Measurements from ENCODE around the gene RBM34. TPM values are rescaled to one million over a fixed set of nuclear protein-coding genes. Genes with fewer than 3 reads are reported as not detected.
A peak's percentile ranks its signal among the peaks of the same experiment; 100 is the strongest.

The RBM34 gene
- total RNA-seq, 1 experiment from 2014 or later, result 45.1 TPM

DNA sequence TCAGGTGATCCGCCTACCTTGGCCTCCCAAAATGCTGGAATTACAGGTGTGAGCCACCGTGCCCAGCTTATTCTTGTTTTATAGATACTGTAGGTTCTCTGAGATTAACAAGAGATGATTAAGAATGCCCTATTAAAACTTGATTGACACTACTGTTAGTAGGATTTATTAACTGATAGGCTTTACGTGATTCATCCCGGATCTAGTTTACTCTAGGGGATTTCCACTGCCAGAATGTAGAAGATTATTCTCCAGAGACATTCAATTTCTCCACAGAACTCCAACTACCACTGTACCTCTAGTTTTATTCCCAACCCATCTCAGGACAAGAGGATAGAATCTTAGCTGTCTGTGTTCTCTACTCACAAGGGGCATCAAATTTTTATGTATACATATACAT, 26.3 kb upstream of the RBM34 start:
- no peak overlapping the region for H3K9ac ChIP-seq (ENCODE audit: low read length)
- H2AFZ ChIP-seq (ENCODE audit: low read length), result no peak overlapping the region
- H3K9me3 ChIP-seq (ENCODE audit: low read length), result no peaks in the 10 kb centered on the region
- no peaks in the 10 kb centered on the region for H3K4me1 ChIP-seq (ENCODE audit: low read length)
- H3K36me3 ChIP-seq (ENCODE audit: insufficient read depth, low read length), result peaks cover 12% of the 10 kb centered on the region; the same call in 1 of the 2 replicates
- DNase-seq, result no peak
- H3K27me3 ChIP-seq (ENCODE audit: low read length), result no peaks in the 10 kb centered on the region
- no peak overlapping the region for H3K4me3 ChIP-seq (ENCODE audit: low read length)
- no peaks in the 10 kb centered on the region for H4K20me1 ChIP-seq (ENCODE audit: insufficient read depth, low read depth, low read length)
- no peak overlapping the region for H3K27ac ChIP-seq (ENCODE audit: low read length)
- H3K4me2 ChIP-seq (ENCODE audit: low read depth, low read length, poor library complexity, severe bottlenecking), result no peak overlapping the region
- peaks cover 31% of the 10 kb centered on the region for H3K79me2 ChIP-seq (ENCODE audit: low read length)
- H3K9me2 ChIP-seq (replicated peaks; ENCODE audit: insufficient read depth, low read length), result no peaks in the 10 kb centered on the region

DNA sequence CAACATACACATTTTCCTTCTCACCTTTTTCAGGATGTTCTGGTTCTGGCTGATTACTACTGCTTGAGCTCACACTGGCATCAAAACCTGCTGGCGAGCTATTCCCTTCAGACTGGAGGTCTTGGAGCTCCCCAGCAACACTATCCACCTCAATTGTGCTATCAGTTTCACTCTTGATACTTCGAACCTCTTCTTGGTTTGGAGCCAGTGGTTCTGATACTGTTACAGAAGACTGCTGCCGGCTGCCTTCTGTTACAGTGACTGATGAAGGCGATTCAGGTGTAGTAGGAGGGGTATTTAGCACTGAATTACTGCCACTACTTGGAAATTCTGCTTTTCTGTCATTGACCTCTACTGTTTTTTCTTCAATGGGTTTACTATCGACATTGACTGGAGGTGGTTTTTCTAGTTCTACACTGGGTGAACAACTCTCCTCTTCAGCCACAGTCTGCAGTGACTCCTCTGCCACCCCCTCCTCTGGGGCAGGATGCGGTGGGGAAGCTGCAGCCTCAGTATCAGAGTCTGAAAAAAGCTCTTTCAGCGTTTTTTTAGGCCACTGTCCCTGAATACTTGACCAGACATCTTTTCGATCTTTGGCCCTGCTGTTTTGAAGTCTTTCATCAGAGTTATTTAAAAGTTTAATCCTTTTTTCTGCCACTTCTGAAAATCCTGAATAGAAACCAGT, 20.7 kb upstream of the RBM34 start:
- Histone ChIP-seq H4K20me1 (ENCODE audit: insufficient read depth, low read depth, low read length) (no peaks in the 10 kb centered on the region), H3K4me2 (ENCODE audit: low read depth, low read length, poor library complexity, severe bottlenecking) (no peak overlapping the region), H3K79me2 (ENCODE audit: low read length) (peaks cover 25% of the 10 kb centered on the region), H3K4me3 (ENCODE audit: low read length) (no peak overlapping the region), H3K4me1 (ENCODE audit: low read length) (no peaks in the 10 kb centered on the region), H3K36me3 (ENCODE audit: insufficient read depth, low read length) (peaks cover 24% of the 10 kb centered on the region), H3K9me3 (ENCODE audit: low read length) (no peaks in the 10 kb centered on the region), H3K9ac (ENCODE audit: low read length) (no peak overlapping the region), H3K9me2 (replicated peaks; ENCODE audit: insufficient read depth, low read length) (no peaks in the 10 kb centered on the region), H3K27me3 (ENCODE audit: low read length) (no peaks in the 10 kb centered on the region), H2AFZ (ENCODE audit: low read length) (no peak overlapping the region), H3K27ac (ENCODE audit: low read length) (no peak overlapping the region)
- DNase-seq, result no peak

DNA sequence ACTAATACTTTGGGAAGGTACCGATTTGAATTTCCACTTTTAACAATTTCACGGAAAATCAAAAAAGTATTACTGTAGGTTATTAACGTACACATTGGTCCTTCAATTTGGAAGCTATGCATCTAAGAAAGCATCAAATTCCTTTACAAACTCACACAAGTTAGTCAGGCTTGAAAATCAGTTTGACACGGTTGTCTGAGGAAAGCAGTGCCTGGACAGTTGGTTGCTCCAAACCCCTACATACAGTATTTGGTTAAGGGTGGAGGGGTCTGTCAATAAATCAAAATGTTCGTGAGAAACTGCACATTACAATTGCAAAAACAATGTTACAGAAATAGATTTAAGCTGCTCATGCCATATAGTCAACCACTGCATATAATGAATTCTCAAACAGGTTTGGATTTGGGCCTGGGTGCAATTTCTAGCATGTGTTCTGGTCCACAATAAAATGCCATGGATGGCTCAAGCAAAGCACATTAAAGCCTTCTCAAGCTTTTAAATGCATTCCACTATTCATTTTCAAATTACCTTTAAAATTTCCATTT, 19.9 kb upstream of the RBM34 start:
- H3K36me3 ChIP-seq (ENCODE audit: insufficient read depth, low read length), result peaks cover 26% of the 10 kb centered on the region
- peaks cover 25% of the 10 kb centered on the region for H3K79me2 ChIP-seq (ENCODE audit: low read length)
- no peak overlapping the region for H3K4me3 ChIP-seq (ENCODE audit: low read length)
- H3K9me2 ChIP-seq (replicated peaks; ENCODE audit: insufficient read depth, low read length), result no peaks in the 10 kb centered on the region
- no peak overlapping the region for H3K4me2 ChIP-seq (ENCODE audit: low read depth, low read length, poor library complexity, severe bottlenecking)
- no peak overlapping the region for H3K27ac ChIP-seq (ENCODE audit: low read length)
- H3K27me3 ChIP-seq (ENCODE audit: low read length), result no peaks in the 10 kb centered on the region
- H3K9me3 ChIP-seq (ENCODE audit: low read length), result no peaks in the 10 kb centered on the region
- H3K4me1 ChIP-seq (ENCODE audit: low read length), result no peaks in the 10 kb centered on the region
- H3K9ac ChIP-seq (ENCODE audit: low read length), result no peak overlapping the region
- no peak overlapping the region for H2AFZ ChIP-seq (ENCODE audit: low read length)
- no peak for DNase-seq
- no peaks in the 10 kb centered on the region for H4K20me1 ChIP-seq (ENCODE audit: insufficient read depth, low read depth, low read length)

DNA sequence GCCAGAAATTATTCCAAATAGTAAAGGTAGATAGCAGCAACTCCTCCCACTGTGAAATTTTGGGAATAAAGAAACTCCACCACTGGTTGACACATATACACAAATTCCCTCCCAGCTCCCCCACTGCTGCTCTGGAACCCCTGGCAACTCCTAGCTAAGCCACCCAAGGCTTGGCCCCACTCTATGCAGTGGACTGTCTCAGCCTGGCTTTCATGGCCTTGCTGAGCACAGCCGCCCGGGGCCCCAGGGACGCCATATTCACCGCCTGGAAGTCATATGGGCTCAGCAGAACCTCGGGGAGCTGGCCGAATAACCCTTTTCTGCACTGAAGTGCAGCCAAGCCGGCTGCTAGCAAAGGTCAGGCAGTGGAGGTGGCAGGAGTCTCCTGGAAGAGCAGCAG, 15.4 kb upstream of the RBM34 start:
- Histone ChIP-seq H3K36me3 (ENCODE audit: insufficient read depth, low read length) (peaks cover 53% of the 10 kb centered on the region), H3K9ac (ENCODE audit: low read length) (no peak overlapping the region), H3K79me2 (ENCODE audit: low read length) (peaks cover 27% of the 10 kb centered on the region), H3K9me3 (ENCODE audit: low read length) (no peaks in the 10 kb centered on the region), H3K27me3 (ENCODE audit: low read length) (no peaks in the 10 kb centered on the region), H3K9me2 (replicated peaks; ENCODE audit: insufficient read depth, low read length) (no peaks in the 10 kb centered on the region), H4K20me1 (ENCODE audit: insufficient read depth, low read depth, low read length) (no peaks in the 10 kb centered on the region), H3K4me3 (ENCODE audit: low read length) (no peak overlapping the region), H3K4me2 (ENCODE audit: low read depth, low read length, poor library complexity, severe bottlenecking) (no peak overlapping the region), H3K27ac (ENCODE audit: low read length) (no peak overlapping the region), H3K4me1 (ENCODE audit: low read length) (no peaks in the 10 kb centered on the region), H2AFZ (ENCODE audit: low read length) (no peak overlapping the region)
- DNase-seq, result no peak

- no peak overlapping the region for H2AFZ ChIP-seq (ENCODE audit: low read length)
- H3K9ac ChIP-seq (ENCODE audit: low read length), result no peak overlapping the region
- no peak overlapping the region for H3K27ac ChIP-seq (ENCODE audit: low read length)
- peaks cover 2% of the 10 kb centered on the region; the same call in 1 of the 2 replicates for H3K79me2 ChIP-seq (ENCODE audit: low read length)
- no peak overlapping the region for H3K4me2 ChIP-seq (ENCODE audit: low read depth, low read length, poor library complexity, severe bottlenecking)
- no peaks in the 10 kb centered on the region for H3K9me2 ChIP-seq (replicated peaks; ENCODE audit: insufficient read depth, low read length)
- H3K4me1 ChIP-seq (ENCODE audit: low read length), result no peaks in the 10 kb centered on the region
- no peaks in the 10 kb centered on the region for H4K20me1 ChIP-seq (ENCODE audit: insufficient read depth, low read depth, low read length)
- no peak for DNase-seq
- no peaks in the 10 kb centered on the region for H3K9me3 ChIP-seq (ENCODE audit: low read length)
- H3K27me3 ChIP-seq (ENCODE audit: low read length), result no peaks in the 10 kb centered on the region
- peaks cover 49% of the 10 kb centered on the region for H3K36me3 ChIP-seq (ENCODE audit: insufficient read depth, low read length)
- H3K4me3 ChIP-seq (ENCODE audit: low read length), result no peak overlapping the region
Measured at GRCh38 chr1:235169986-235170385, 8.9 kb upstream of the RBM34 start.

DNA sequence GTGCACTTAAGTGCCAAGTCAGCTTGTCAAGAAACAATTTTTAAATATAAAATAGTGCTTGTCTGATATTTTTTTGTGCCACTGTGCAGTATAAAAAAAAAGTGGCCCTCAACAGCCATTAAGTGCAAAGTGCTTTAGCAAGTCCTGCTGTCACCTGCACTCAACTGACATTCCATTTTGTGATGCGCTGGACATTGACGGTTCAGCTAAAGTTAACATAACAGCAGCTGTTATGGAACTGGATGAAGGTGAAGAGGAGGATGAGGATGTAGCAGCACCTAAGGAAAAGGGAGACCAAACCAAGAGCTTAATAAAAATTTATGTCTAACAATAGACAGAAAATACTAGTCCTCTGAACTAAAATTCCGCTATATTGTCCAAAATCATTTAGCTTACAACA, 7.3 kb upstream of the RBM34 start:
- Histone ChIP-seq H3K27ac (ENCODE audit: low read length) (no peak overlapping the region), H3K36me3 (ENCODE audit: insufficient read depth, low read length) (peaks cover 41% of the 10 kb centered on the region; the same call in 1 of the 2 replicates), H3K4me3 (ENCODE audit: low read length) (no peak overlapping the region)

GRCh38 chr1:235161685-235162327, 756 bp upstream of the RBM34 start:
- peaks cover 18% of the 10 kb centered on the region for H3K4me1 ChIP-seq (ENCODE audit: low read length)

More for the DNA sequence above, 7.3 kb upstream of the RBM34 start:
- Histone ChIP-seq H4K20me1 (ENCODE audit: insufficient read depth, low read depth, low read length) (no peaks in the 10 kb centered on the region), H2AFZ (ENCODE audit: low read length) (no peak overlapping the region), H3K9me3 (ENCODE audit: low read length) (no peaks in the 10 kb centered on the region), H3K9me2 (replicated peaks; ENCODE audit: insufficient read depth, low read length) (no peaks in the 10 kb centered on the region), H3K79me2 (ENCODE audit: low read length) (no peaks in the 10 kb centered on the region), H3K9ac (ENCODE audit: low read length) (no peak overlapping the region), H3K4me1 (ENCODE audit: low read length) (no peaks in the 10 kb centered on the region), H3K27me3 (ENCODE audit: low read length) (no peaks in the 10 kb centered on the region), H3K4me2 (ENCODE audit: low read depth, low read length, poor library complexity, severe bottlenecking) (no peak overlapping the region)
- no peak for DNase-seq

GRCh38 chr1:235160383-235160956, 580 bp downstream of the RBM34 start:
- Histone ChIP-seq H3K4me3 (ENCODE audit: low read length) (peak overlapping the region; percentile 88), H3K4me2 (ENCODE audit: low read depth, low read length, poor library complexity, severe bottlenecking) (peak overlapping the region; percentile 93), H3K9ac (ENCODE audit: low read length) (peak overlapping the region; percentile 79), H3K27ac (ENCODE audit: low read length) (peak overlapping the region; percentile 41), H3K36me3 (ENCODE audit: insufficient read depth, low read length) (peaks cover 17% of the 10 kb centered on the region; the same call in 1 of the 2 replicates), H3K9me3 (ENCODE audit: low read length) (no peaks in the 10 kb centered on the region), H2AFZ (ENCODE audit: low read length) (peak overlapping the region; percentile 53), H3K27me3 (ENCODE audit: low read length) (no peaks in the 10 kb centered on the region), H3K9me2 (replicated peaks; ENCODE audit: insufficient read depth, low read length) (no peaks in the 10 kb centered on the region), H3K79me2 (ENCODE audit: low read length) (peaks cover 50% of the 10 kb centered on the region), H3K4me1 (ENCODE audit: low read length) (peaks cover 18% of the 10 kb centered on the region), H4K20me1 (ENCODE audit: insufficient read depth, low read depth, low read length) (no peaks in the 10 kb centered on the region)
- peak; percentile 75 for DNase-seq

More at GRCh38 chr1:235161685-235162327, 756 bp upstream of the RBM34 start:
- Histone ChIP-seq H3K4me3 (ENCODE audit: low read length) (peak overlapping the region; percentile 88), H3K9me2 (replicated peaks; ENCODE audit: insufficient read depth, low read length) (no peaks in the 10 kb centered on the region), H3K4me2 (ENCODE audit: low read depth, low read length, poor library complexity, severe bottlenecking) (peak overlapping the region; percentile 93), H3K36me3 (ENCODE audit: insufficient read depth, low read length) (peaks cover 14% of the 10 kb centered on the region; the same call in 1 of the 2 replicates), H3K27ac (ENCODE audit: low read length) (peak overlapping the region; percentile 41; the same call in 1 of the 2 replicates), H3K9ac (ENCODE audit: low read length) (peak overlapping the region; percentile 79), H2AFZ (ENCODE audit: low read length) (peak overlapping the region; percentile 78; the same call in 1 of the 2 replicates), H3K79me2 (ENCODE audit: low read length) (peaks cover 41% of the 10 kb centered on the region), H3K9me3 (ENCODE audit: low read length) (no peaks in the 10 kb centered on the region), H4K20me1 (ENCODE audit: insufficient read depth, low read depth, low read length) (no peaks in the 10 kb centered on the region), H3K27me3 (ENCODE audit: low read length) (no peaks in the 10 kb centered on the region)
- no peak for DNase-seq

Data from Karpas-422 (cell line).